SH-SY5Y (cell line): ENCODE results near the gene CFAP45.

Experiments
- GATA2 ChIP-seq: IDR thresholded peaks from 2 replicates; pipeline ENCODE4 v1.6.1; 2011; ENCODE audit warnings: mild to moderate bottlenecking, low read depth, low read length
- GATA3 ChIP-seq: IDR thresholded peaks from 2 replicates; pipeline ENCODE4 v1.6.1; 2011; ENCODE audit warnings: low read depth, mild to moderate bottlenecking, low read length, moderate library complexity

- no peak for TF ChIP-seq GATA2
- TF ChIP-seq GATA3: no peak
These were observed 35.7 kb downstream of the CFAP45 start for GRCh38 chr1:159864262-159864661.
